ENCODE results near the gene GPR149.

Gene GPR149

GRCh38 chr3:154428286-154429206 lies 1.4 kb downstream of the GPR149 start:
- in situ Hi-C loops (cut with MboI; ENCODE audit: low pct_unique_long_range_greater_than_20kb, low sequenced_read_pairs, unreplicated experiment): no loop called here
- no peak for DNase-seq (ENCODE audit: low spot score)
- no peak for TF ChIP-seq CTCF (IDR thresholded peaks at IDR 0.05; ENCODE audit: extremely low read depth, insufficient read depth, missing control alignments)

- in situ Hi-C loops (cut with MboI; ENCODE audit: low pct_unique_long_range_greater_than_20kb, low sequenced_read_pairs, unreplicated experiment): no loop called here
- TF ChIP-seq CTCF (IDR thresholded peaks at IDR 0.05; ENCODE audit: extremely low read depth, insufficient read depth, missing control alignments): no peak
- no peak for DNase-seq (ENCODE audit: low spot score)
Observed at GRCh38 chr3:154427685-154428285, 2.2 kb downstream of the GPR149 start.

DNA sequence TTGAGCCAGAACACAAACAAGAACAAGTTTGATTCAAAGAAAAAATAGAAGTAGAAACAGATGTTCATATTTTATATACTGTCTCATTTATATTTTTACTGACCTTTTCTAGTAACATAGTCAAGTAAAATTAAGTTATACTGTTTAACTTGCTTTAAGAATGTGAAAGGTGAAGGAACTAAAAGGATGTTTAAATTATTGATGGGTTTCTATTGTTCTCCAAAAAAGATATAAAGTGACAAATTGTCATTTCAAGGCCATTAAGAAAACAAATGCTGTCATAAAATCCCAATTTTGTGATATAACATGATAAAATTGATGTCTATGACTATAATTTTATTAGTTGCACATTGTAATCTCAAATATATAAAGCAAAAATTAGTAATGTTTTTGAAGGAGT lies 7.3 kb downstream of the GPR149 start:
- in situ Hi-C loops (cut with MboI; ENCODE audit: low pct_unique_long_range_greater_than_20kb, low sequenced_read_pairs, unreplicated experiment): no loop called here
- no peak for TF ChIP-seq CTCF (IDR thresholded peaks at IDR 0.05; ENCODE audit: extremely low read depth, insufficient read depth, missing control alignments)
- DNase-seq (ENCODE audit: low spot score): no peak

- DNase-seq (ENCODE audit: low spot score): no peak
- TF ChIP-seq CTCF (IDR thresholded peaks at IDR 0.05; ENCODE audit: extremely low read depth, insufficient read depth, missing control alignments): no peak
- in situ Hi-C loops (cut with MboI; ENCODE audit: low pct_unique_long_range_greater_than_20kb, low sequenced_read_pairs, unreplicated experiment): no loop called here
Observed at GRCh38 chr3:154421083-154421482, 8.9 kb downstream of the GPR149 start.

- DNase-seq (ENCODE audit: low spot score): peak; percentile 20
- in situ Hi-C loops (cut with MboI; ENCODE audit: low pct_unique_long_range_greater_than_20kb, low sequenced_read_pairs, unreplicated experiment): no loop called here
- TF ChIP-seq CTCF (IDR thresholded peaks at IDR 0.05; ENCODE audit: extremely low read depth, insufficient read depth, missing control alignments): no peak
Observed at GRCh38 chr3:154398084-154398967, 31.7 kb downstream of the GPR149 start.

GRCh38 chr3:154389861-154390260 lies 40.1 kb downstream of the GPR149 start:
- no peak for DNase-seq (ENCODE audit: low spot score)
- in situ Hi-C loops (cut with MboI; ENCODE audit: low pct_unique_long_range_greater_than_20kb, low sequenced_read_pairs, unreplicated experiment): no loop called here

More at GRCh38 chr3:154389861-154390260, 40.1 kb downstream of the GPR149 start:
- TF ChIP-seq CTCF (IDR thresholded peaks at IDR 0.05; ENCODE audit: extremely low read depth, insufficient read depth, missing control alignments): no peak
